Epithelial cell of alveolus of lung (primary cell): ENCODE data around the gene TM9SF1. TPM values are rescaled to one million over a fixed set of nuclear protein-coding genes. Genes with fewer than 3 reads are reported as not detected.

Experiments used
- total RNA-seq: library from RNA; depleted of rRNA; stranded (reverse); fragments of >200 nt; gene quantifications from 2 replicates; pipeline ENCODE4 v1.2.1, GENCODE V29; 2015

TM9SF1 gene
- total RNA-seq, 1 donor from 2014 or later, result 67.5 TPM

Other genes with a start within 250 kb of the TM9SF1 start
- gene DHRS4, start 241.7 kb downstream of the TM9SF1 start, total RNA-seq, result 41.5 and 50.0 TPM in 2 replicates
- gene DHRS4L2, start 206.5 kb downstream of the TM9SF1 start, total RNA-seq, result 10.7 and 14.2 TPM in 2 replicates
- 0.64 TPM in 1 of 2 replicates, not detected in the other for gene CARMIL3, start 143.4 kb downstream of the TM9SF1 start, total RNA-seq
- not detected in 2 replicates for gene CPNE6, start 123.9 kb downstream of the TM9SF1 start, total RNA-seq
- 19.4 and 71.2 TPM in 2 replicates for gene PCK2, start 101.1 kb downstream of the TM9SF1 start, total RNA-seq
- 21.0 and 34.9 TPM in 2 replicates for gene DCAF11, start 80.7 kb downstream of the TM9SF1 start, total RNA-seq
- 1.0 and 3.0 TPM in 2 replicates for gene NRL, start 80.5 kb downstream of the TM9SF1 start, total RNA-seq
- 0.80 TPM in 1 of 2 replicates, not detected in the other for gene FITM1, start 64.8 kb downstream of the TM9SF1 start, total RNA-seq
- 145 and 188 TPM in 2 replicates for gene PSME1, start 59.2 kb downstream of the TM9SF1 start, total RNA-seq
- gene EMC9, start 53.9 kb downstream of the TM9SF1 start, total RNA-seq, result 25.0 and 26.4 TPM in 2 replicates
- gene PSME2, start 48.8 kb downstream of the TM9SF1 start, total RNA-seq, result 28.7 and 159 TPM in 2 replicates
- gene RNF31, start 47.9 kb downstream of the TM9SF1 start, total RNA-seq, result 37.0 and 77.7 TPM in 2 replicates
- gene IRF9, start 34.2 kb downstream of the TM9SF1 start, total RNA-seq, result 44.6 and 54.7 TPM in 2 replicates
- gene REC8, start 23.4 kb downstream of the TM9SF1 start, total RNA-seq, result 2.2 and 28.7 TPM in 2 replicates
- gene IPO4, start 6.6 kb downstream of the TM9SF1 start, total RNA-seq, result 24.0 and 41.4 TPM in 2 replicates
- 0.13 TPM in 1 of 2 replicates, not detected in the other for gene TSSK4, start 10.3 kb upstream of the TM9SF1 start, total RNA-seq
- gene CHMP4A, start 18.0 kb upstream of the TM9SF1 start, total RNA-seq, result 37.2 and 42.5 TPM in 2 replicates
- 18.0 and 22.0 TPM in 2 replicates for gene MDP1, start 20.6 kb upstream of the TM9SF1 start, total RNA-seq
- 189 and 190 TPM in 2 replicates for gene NEDD8, start 36.9 kb upstream of the TM9SF1 start, total RNA-seq
- 60.1 and 72.7 TPM in 2 replicates for gene GMPR2, start 37.5 kb upstream of the TM9SF1 start, total RNA-seq
- 47.3 and 57.3 TPM in 2 replicates for gene TINF2, start 47.2 kb upstream of the TM9SF1 start, total RNA-seq
- gene TGM1, start 67.7 kb upstream of the TM9SF1 start, total RNA-seq, result 0.52 and 1.8 TPM in 2 replicates
- 19.6 and 28.6 TPM in 2 replicates for gene RABGGTA, start 76.2 kb upstream of the TM9SF1 start, total RNA-seq
- gene DHRS1, start 104.3 kb upstream of the TM9SF1 start, total RNA-seq, result 17.3 and 21.1 TPM in 2 replicates
- 18.2 and 18.6 TPM in 2 replicates for gene NOP9, start 104.4 kb upstream of the TM9SF1 start, total RNA-seq
- gene CIDEB, start 112.5 kb upstream of the TM9SF1 start, total RNA-seq, result 0.16 and 1.9 TPM in 2 replicates
- gene LTB4R2, start 114.7 kb upstream of the TM9SF1 start, total RNA-seq, result 1.2 and 2.3 TPM in 2 replicates
- gene LTB4R, start 116.1 kb upstream of the TM9SF1 start, total RNA-seq, result 0.91 and 2.1 TPM in 2 replicates
- 0.39 and 0.88 TPM in 2 replicates for gene ADCY4, start 139.6 kb upstream of the TM9SF1 start, total RNA-seq
- gene RIPK3, start 144.6 kb upstream of the TM9SF1 start, total RNA-seq, result 0.65 TPM in 1 of 2 replicates, not detected in the other
- 36.1 and 111 TPM in 2 replicates for gene NFATC4, start 172.7 kb upstream of the TM9SF1 start, total RNA-seq
- gene NYNRIN, start 203.6 kb upstream of the TM9SF1 start, total RNA-seq, result 9.7 and 33.2 TPM in 2 replicates
- 1.6 and 5.3 TPM in 2 replicates for gene CBLN3, start 234.2 kb upstream of the TM9SF1 start, total RNA-seq
- 33.4 TPM in 2 replicates for gene KHNYN, start 234.5 kb upstream of the TM9SF1 start, total RNA-seq
- gene SDR39U1, start 247.3 kb upstream of the TM9SF1 start, total RNA-seq, result 17.5 and 25.7 TPM in 2 replicates